GM21360 (cell line): ENCODE measurements around the gene TXNRD1.

Source experiments
- ATAC-seq: cut with Tn5 transposase; IDR thresholded peaks from one replicate; pipeline ENCODE4 v1.9.1; 2021; ENCODE audit warnings: mild to moderate bottlenecking, moderate library complexity; ENCODE audit not compliant: unreplicated experiment

TXNRD1 gene

GRCh38 chr12:104299842-104300481 lies 84.4 kb downstream of the TXNRD1 start:
- no peak for ATAC-seq

DNA sequence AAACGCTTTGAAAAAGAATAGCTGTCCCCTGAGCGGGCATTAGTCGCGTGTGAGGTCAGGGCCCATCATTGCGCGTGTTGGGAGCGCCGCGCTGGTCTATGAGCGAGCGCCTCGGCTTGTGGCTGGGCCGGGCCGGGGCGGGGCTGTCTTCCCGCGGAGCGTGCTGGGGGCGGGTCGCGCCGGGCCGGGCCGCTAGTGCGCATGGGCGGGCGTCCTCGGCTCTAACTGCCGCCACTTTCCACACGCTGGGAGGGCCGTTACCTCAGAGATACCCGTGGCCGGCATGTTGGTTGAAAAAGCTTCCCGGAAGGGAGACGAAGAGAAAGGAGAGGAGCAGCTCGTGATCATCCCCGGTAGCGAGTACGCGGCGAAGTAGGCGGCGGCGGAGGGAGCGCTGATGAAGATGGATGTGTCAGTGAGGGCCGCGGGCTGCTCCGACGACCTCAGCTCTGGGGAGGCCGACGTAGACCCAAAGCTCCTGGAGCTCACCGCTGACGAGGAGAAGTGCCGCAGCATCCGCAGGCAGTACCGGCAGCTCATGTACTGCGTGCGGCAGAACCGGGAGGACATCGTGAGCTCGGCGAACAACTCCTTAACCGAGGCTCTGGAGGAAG lies 88.1 kb downstream of the TXNRD1 start, which contains the start of gene EID3:
Gene EID3, plus strand, starts transcription at position 202 of the 614 bp plus-strand sequence. Its CDS starts 196 bp downstream, at position 398.
- peak; percentile 61 for ATAC-seq

- no peak for ATAC-seq
Observed at GRCh38 chr12:104304261-104305009, 88.9 kb downstream of the TXNRD1 start.

- ATAC-seq: no peak
Observed at GRCh38 chr12:104305349-104305748, 89.8 kb downstream of the TXNRD1 start.

GRCh38 chr12:104306376-104306775 lies 90.8 kb downstream of the TXNRD1 start:
- ATAC-seq: no peak

DNA sequence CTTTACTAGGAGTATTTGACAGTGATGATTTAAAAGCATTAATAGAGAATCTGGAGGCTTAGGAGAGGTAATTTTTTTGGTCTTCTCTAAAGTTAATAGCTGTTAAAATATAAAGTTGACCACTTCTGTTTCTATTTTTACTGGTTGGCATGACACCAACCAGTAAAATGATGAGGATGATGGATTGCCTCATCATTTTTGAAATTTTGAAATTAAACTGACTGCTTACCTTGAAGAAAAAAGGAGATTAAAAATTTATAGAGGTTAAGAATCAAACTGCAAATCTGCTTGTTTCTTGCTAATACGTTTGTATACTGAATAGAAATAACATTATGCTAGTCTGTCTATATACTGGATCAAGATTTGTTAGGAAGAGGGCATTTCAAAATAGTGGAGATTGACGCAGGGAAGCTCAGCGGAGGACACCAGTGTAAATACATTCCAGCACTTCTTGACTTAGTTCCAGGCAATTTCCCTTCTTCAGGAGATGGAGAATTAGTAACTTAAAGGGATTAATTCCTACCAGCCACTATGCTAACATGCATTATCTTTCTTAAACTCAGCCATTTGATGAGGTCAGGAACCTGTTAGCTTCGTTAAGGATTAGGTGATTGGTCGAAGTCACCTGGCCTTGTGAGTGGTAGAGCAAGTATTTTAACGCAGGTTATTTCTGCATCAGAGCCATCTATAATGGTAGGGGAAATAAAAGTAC lies 91.5 kb downstream of the TXNRD1 start:
- ATAC-seq: no peak

GRCh38 chr12:104307655-104308000 lies 92.0 kb downstream of the TXNRD1 start:
- no peak for ATAC-seq

GRCh38 chr12:104309446-104309993 lies 93.9 kb downstream of the TXNRD1 start:
- ATAC-seq: no peak

DNA sequence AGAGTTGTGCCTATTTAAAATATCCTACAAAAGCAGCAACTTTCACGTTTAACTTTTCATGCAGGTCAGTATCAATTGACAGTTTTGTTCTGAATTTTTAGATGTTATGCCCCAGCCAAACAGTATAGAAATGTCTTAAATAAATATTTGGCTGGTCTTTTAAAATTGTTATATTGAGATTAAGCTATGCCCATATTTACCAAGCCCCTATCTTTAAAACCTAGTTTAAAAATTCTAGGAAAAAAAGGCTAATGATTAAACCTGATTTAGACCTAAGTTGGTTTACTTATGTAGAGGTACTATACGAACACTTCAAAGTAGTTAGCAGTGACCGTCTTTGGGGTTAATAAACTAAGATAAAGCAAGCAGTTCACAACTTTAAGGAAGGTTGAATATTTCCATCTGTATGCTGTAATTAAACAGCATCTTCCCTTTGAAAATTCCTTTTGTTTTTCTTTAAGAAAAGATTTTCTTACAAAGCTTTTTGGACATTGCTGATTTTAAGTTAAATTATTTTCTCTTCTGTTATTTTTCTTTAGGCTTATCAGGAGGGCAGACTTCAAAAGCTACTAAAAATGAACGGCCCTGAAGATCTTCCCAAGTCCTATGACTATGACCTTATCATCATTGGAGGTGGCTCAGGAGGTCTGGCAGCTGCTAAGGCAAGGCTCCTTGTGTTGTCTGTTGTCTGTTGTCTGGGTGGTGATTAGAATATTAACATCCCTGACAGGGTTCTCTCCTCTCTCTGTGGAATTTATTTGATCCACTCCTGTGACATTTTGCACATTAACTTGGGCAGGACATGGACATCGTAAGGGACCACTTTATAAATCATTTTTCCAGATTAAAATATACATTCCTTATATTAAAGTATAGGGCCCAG lies 95.4 kb downstream of the TXNRD1 start:
- no peak for ATAC-seq

DNA sequence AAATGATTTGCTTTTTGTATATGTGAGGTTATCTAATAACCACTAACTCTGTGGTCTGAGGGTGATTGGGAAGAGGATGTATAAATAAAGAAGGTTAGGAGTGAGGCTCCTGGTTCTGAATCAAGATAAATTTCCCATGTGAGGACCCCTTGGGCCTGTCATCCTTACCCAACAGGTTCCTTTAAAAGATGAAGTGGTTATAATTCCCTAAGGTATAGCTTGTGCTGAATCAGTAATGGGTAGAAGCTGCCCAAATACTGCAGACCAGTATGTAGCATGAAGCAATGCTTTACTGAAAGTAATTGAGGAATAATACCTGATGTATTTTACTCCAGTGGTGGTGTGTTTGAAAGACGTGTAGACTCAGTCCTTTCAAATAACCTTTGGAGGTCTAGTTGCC lies 96.6 kb downstream of the TXNRD1 start:
- no peak for ATAC-seq

- no peak for ATAC-seq
Observed at GRCh38 chr12:104312654-104313053, 97.1 kb downstream of the TXNRD1 start.

GRCh38 chr12:104313568-104314241 lies 98.1 kb downstream of the TXNRD1 start:
- no peak for ATAC-seq

DNA sequence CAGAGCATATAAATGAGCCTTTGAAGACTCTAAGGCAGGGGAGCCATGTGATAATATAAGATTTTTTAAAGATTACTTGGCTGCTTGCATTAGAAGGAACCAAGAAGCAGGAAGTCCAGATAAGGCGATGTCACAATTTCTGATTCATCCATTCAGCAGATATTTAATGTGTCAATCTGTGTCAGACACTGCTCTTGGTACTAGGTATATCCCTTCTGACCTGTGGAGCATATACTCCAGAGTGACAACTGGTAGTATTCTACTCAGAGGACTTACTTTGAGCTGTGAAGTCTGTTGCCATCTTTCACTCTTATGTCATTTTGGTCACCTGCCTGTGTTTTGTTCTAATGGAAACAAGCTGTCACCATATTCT lies 98.6 kb downstream of the TXNRD1 start:
- no peak for ATAC-seq

GRCh38 chr12:104315326-104316224 lies 100.0 kb downstream of the TXNRD1 start:
- no peak for ATAC-seq

GRCh38 chr12:104316936-104317335 lies 101.4 kb downstream of the TXNRD1 start:
- ATAC-seq: no peak

GRCh38 chr12:104317538-104318210 lies 102.1 kb downstream of the TXNRD1 start:
- ATAC-seq: no peak

DNA sequence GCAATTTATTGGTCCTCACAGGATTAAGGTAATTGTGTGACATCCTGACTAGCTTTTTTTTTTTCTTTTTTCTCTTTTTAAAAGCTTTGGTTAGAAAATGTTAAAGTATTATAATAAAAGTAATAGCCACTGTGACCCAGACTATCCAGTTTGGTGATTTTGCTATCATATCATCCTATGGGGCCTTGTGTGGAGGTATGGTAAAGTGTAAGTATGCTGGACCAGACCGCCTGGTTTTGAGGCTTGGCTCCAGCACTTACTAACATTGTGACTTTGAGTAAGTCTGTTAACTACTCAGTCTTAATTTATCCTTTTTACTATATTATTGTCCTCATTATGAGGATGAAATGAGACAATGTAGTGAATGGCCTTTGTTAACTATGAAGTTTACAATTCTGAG lies 103.4 kb downstream of the TXNRD1 start:
- ATAC-seq: no peak
